Activated naive CD4-positive, alpha-beta T cell (primary cell): ENCODE measurements around the gene PKDREJ.
A peak's percentile ranks its signal among the peaks of the same experiment; 100 is the strongest.
"Not testable (repeated sequence)": the region's sequence is repeated elsewhere in the genome, so short reads cannot be mapped to it uniquely, and the experiment has no call there.

Experiments used
- DNase-seq, 4 experiments: peaks; one replicate each; lab custom pipeline; 2025; lab: John Stamatoyannopoulos, UW

PKDREJ gene

GRCh38 chr22:46263216-46263590 is at the start of gene PKDREJ:
Gene PKDREJ, minus strand, starts transcription at chr22:46263343. Its CDS starts 21 bp downstream, at chr22:46263322.
- DNase-seq: no peak

- DNase-seq: not testable (repeated sequence)
Measured at GRCh38 chr22:46312848-46313247, 49.7 kb upstream of the PKDREJ start.

GRCh38 chr22:46312056-46312455 is 48.9 kb upstream of the PKDREJ start:
- DNase-seq: no peak

GRCh38 chr22:46309526-46310085 is 46.5 kb upstream of the PKDREJ start:
- no peak for DNase-seq

GRCh38 chr22:46308283-46308988 is 45.3 kb upstream of the PKDREJ start:
- no peak for DNase-seq

- DNase-seq: no peak
Measured at GRCh38 chr22:46303347-46303965, 40.3 kb upstream of the PKDREJ start.

- DNase-seq: no peak
Measured at GRCh38 chr22:46300491-46300890, 37.3 kb upstream of the PKDREJ start.

- DNase-seq: no peak
Measured at GRCh38 chr22:46299101-46299500, 36.0 kb upstream of the PKDREJ start.

- no peak for DNase-seq
Measured at GRCh38 chr22:46297151-46297812, 34.1 kb upstream of the PKDREJ start.

- peak; percentile 91 to 95 (median 92) for DNase-seq
Measured at GRCh38 chr22:46296257-46297150, 33.4 kb upstream of the PKDREJ start, which contains the start of gene GTSE1. Gene GTSE1, plus strand, starts transcription at chr22:46296870. Its CDS starts 531 bp downstream, at chr22:46297401.

GRCh38 chr22:46295277-46295971 is 32.3 kb upstream of the PKDREJ start:
- DNase-seq: no peak

- DNase-seq: no peak
Measured at GRCh38 chr22:46294784-46295183, 31.6 kb upstream of the PKDREJ start.

GRCh38 chr22:46293577-46294260 is 30.6 kb upstream of the PKDREJ start:
- DNase-seq: no peak

- no peak for DNase-seq
Measured at GRCh38 chr22:46292732-46293131, 29.6 kb upstream of the PKDREJ start.

GRCh38 chr22:46292173-46292572 is 29.0 kb upstream of the PKDREJ start:
- DNase-seq: no peak

GRCh38 chr22:46290843-46291785 is 28.0 kb upstream of the PKDREJ start:
- no peak for DNase-seq

- DNase-seq: no peak
Measured at GRCh38 chr22:46290121-46290842, 27.1 kb upstream of the PKDREJ start.

- no peak for DNase-seq
Measured at GRCh38 chr22:46289244-46289891, 26.2 kb upstream of the PKDREJ start.
